Aorta (tissue), 5 donors: ENCODE results near the gene POP4. TPM values are rescaled to one million over a fixed set of nuclear protein-coding genes. Genes with fewer than 3 reads are reported as not detected.

Experiments used
- ATAC-seq: fragments of 200-7000 bp; cut with Tn5 transposase; one replicate; pipeline ENCODE4 v1.9.1; 2022; ENCODE audit warnings: moderate library complexity; ENCODE audit not compliant: low FRiP score
- DNase-seq, 2 donors: peaks; one replicate each; pipeline ENCODE4 v3.0.0-alpha.2; 2020
- H3K27ac ChIP-seq, 2 donors: one replicate each; pipeline ENCODE4 v1.5.1; 2013; ENCODE audit warnings: low read length in 2 of 2, mild to moderate bottlenecking in 2 of 2, moderate library complexity in 2 of 2, control low read depth in 1 of 2, inconsistent platforms in 1 of 2, low read depth in 1 of 2
- H3K27me3 ChIP-seq, 2 donors: one replicate each; pipeline ENCODE4 v1.6.1; 2013; ENCODE audit warnings: control low read depth in 1 of 2, low read length in 1 of 2, mild to moderate bottlenecking in 1 of 2, moderate library complexity in 1 of 2; ENCODE audit not compliant: insufficient read depth in 2 of 2, control insufficient read depth in 1 of 2
- H3K36me3 ChIP-seq, 2 donors: one replicate each; pipeline ENCODE4 v1.6.1; 2013; ENCODE audit warnings: control low read depth in 1 of 2, low read length in 1 of 2, mild to moderate bottlenecking in 1 of 2; ENCODE audit not compliant: insufficient read depth in 2 of 2, control insufficient read depth in 1 of 2
- H3K4me1 ChIP-seq, 2 donors: one replicate each; pipeline ENCODE4 v1.6.1; 2013; ENCODE audit warnings: low read length in 2 of 2, control low read depth in 1 of 2, mild to moderate bottlenecking in 1 of 2, moderate library complexity in 1 of 2; ENCODE audit not compliant: insufficient read depth in 2 of 2, control insufficient read depth in 1 of 2
- H3K4me3 ChIP-seq, 2 donors: one replicate each; pipeline ENCODE4 v1.5.1; 2013; ENCODE audit warnings: low read length in 2 of 2, control low read depth in 1 of 2, mild to moderate bottlenecking in 1 of 2
- H3K9me3 ChIP-seq: one replicate; pipeline ENCODE4 v1.6.1; 2013; ENCODE audit warnings: mild to moderate bottlenecking, low read length; ENCODE audit not compliant: control insufficient read depth
- WGBS, 2 donors: extraction: QIAGEN DNeasy Blood & Tissue Kit; methylation state at CpG; one replicate each; pipeline ENCODE4 v1.1.7; 2013; 5-methylcytosine and 5-hydroxymethylcytosine counted together
- intact Hi-C, 2 donors: fragments of 100-400 bp; cut with DNase I; formaldehyde crosslinking; loops; one replicate each; pipeline versions ENCODE4 v1.14.2 to v1.15.0; 2022
- polyA plus RNA-seq, 2 donors: library from polyadenylated mRNA; stranded (reverse); fragments of 200-250 nt; gene quantifications; one replicate each; pipeline ENCODE4 v1.2.3, GENCODE V29; 2013
- total RNA-seq, 2 donors: library from RNA; stranded (reverse); fragmentation: NEBNext Ultra II Directional; extraction: Animal tissue kit (Norgen Biotek cat#: 25700); gene quantifications; one replicate each; pipeline ENCODE4 v1.2.1, GENCODE V29; 2021
- donor health status: healthy with polysubstance abuse.
- donor health status: Bipolar disorder and iron deficiency.
- donor health status: DM: no; HTN: no; CAD: no.
- donor health status: DM: no; HTN: no; CAD: no.
- donor health status: DM: yes; HTN: yes; CAD: no.

The POP4 gene
- total and polyA plus RNA-seq, 4 donors, result 34.2 to 72.5 (median 52.7) TPM

DNA sequence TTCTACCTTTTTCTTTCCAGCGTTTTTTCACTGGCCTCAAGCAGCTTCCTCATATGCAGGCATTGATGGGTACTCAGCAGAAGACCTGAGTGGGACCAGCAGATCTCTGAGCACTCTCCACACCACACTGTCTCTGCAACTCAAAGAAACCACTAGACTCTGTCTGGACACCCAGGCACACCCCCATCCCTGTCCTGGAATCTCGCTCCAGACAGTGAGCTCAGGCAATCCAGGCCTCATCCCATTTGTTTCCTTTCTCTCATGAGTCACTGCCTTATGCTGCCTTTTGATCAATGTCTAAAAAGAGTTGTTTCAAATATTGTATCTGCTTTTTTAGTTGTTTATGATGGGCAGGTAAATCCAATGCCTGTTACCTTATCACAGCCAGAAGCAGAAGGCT lies 19.7 kb upstream of the POP4 start:
- H3K4me3 ChIP-seq, result no peak overlapping the region
- WGBS, 2 donors, result 41 to 60% methylated on average over 2 of the region's 2 CpGs
- intact Hi-C loops, result no loop called here
- H3K4me1 ChIP-seq, result no peaks in the 10 kb centered on the region
- peaks cover 7% of the 10 kb centered on the region for H3K9me3 ChIP-seq
- DNase-seq (no peak), ATAC-seq (no peak)
- no peaks in the 10 kb centered on the region for H3K27me3 ChIP-seq
- no peak overlapping the region for H3K27ac ChIP-seq
- no peaks in the 10 kb centered on the region for H3K36me3 ChIP-seq

GRCh38 chr19:29587059-29587458 lies 19.0 kb upstream of the POP4 start:
- Histone ChIP-seq H3K36me3 (no peaks in the 10 kb centered on the region), H3K4me3 (no peak overlapping the region), H3K9me3 (peaks cover 5% of the 10 kb centered on the region), H3K4me1 (no peaks in the 10 kb centered on the region), H3K27ac (no peak overlapping the region), H3K27me3 (no peaks in the 10 kb centered on the region)
- no peak for ATAC-seq
- 50 to 57% methylated on average over 3 of the region's 3 CpGs for WGBS, 2 donors
- intact Hi-C loops, result no loop called here
- DNase-seq, result no peak

DNA sequence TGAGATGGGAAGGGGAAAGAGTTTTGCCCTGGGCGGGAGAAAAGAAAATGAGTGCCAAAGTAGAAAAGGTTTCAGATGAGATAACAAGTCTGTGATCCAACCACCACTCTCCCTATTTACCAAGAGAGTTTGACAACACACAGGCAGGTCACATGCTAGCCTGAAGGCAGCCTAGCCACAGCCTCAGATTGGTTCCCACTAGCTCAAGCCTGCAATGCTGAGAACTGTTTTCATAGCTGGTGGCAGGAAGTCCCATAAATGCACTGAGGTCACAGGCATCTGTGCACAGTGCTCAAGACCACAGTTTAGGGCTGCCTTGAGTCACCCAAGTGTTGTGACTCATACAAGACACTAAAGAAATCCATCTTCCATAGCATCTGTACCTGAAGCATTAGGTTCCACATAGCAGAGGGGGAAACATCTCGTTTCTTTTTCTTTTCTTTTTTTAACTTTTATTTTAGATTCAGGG lies 18.5 kb upstream of the POP4 start:
- Histone ChIP-seq H3K4me1 (no peaks in the 10 kb centered on the region), H3K27ac (no peak overlapping the region), H3K9me3 (peaks cover 5% of the 10 kb centered on the region), H3K36me3 (no peaks in the 10 kb centered on the region), H3K4me3 (no peak overlapping the region), H3K27me3 (no peaks in the 10 kb centered on the region)
- intact Hi-C loops, result no loop called here
- WGBS, 2 donors, result 55 to 69% methylated on average over 2 of the region's 2 CpGs
- ATAC-seq (no peak), DNase-seq (no peak)

DNA sequence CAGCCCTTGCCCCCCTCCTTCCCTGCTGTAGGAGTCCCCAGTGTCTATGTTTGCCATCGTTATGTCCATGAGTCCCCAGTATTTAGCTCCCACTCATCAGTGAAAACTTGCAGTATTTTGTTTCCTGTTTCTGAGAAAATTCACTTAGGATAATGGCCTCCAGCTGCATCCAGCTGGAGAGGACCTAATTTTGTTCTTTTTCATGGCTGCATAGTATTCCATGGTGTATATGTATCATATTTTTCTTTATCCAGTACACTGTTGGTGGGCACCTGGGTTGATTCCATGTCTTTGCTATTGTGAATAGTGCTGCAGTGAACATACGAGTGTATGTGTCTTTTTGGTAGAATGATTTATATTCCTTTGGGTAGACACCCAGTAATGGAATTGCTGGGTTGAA lies 18.0 kb upstream of the POP4 start:
- H3K4me1 ChIP-seq, result no peaks in the 10 kb centered on the region
- WGBS, 2 donors, result 88 to 89% methylated on average over 2 of the region's 2 CpGs
- H3K4me3 ChIP-seq, result no peak overlapping the region
- H3K27me3 ChIP-seq, result no peaks in the 10 kb centered on the region
- H3K9me3 ChIP-seq, result peaks cover 5% of the 10 kb centered on the region
- no peak for ATAC-seq
- intact Hi-C loops, result no loop called here
- no peak overlapping the region for H3K27ac ChIP-seq
- H3K36me3 ChIP-seq, result no peaks in the 10 kb centered on the region
- DNase-seq, result no peak

DNA sequence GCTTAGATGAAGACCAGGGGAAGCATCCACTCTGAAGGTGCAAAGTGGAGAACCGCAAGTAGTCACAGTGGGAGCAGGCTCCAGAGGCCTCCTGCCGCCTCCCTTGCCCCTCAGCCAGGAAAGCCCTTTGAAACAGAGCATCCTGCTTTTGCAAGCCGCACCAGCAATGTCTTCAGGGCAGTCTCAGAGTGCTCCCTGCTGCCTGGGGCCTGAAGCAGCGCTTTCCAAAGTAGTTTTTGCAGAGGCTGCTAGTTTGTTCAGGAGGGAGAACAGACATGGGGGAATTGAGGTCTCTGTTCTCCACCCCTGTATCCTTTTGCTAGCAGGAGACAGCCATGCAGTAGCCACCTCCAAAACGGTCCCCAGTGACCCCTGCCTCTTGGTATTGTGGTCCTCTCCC lies 15.8 kb upstream of the POP4 start:
- DNase-seq (no peak), ATAC-seq (no peak)
- WGBS, 2 donors, result 32 to 35% methylated on average over 5 of the region's 5 CpGs
- Histone ChIP-seq H3K9me3 (no peaks in the 10 kb centered on the region), H3K4me1 (no peaks in the 10 kb centered on the region), H3K27me3 (no peaks in the 10 kb centered on the region), H3K4me3 (no peak overlapping the region), H3K27ac (no peak overlapping the region), H3K36me3 (no peaks in the 10 kb centered on the region)
- intact Hi-C loops, result no loop called here

DNA sequence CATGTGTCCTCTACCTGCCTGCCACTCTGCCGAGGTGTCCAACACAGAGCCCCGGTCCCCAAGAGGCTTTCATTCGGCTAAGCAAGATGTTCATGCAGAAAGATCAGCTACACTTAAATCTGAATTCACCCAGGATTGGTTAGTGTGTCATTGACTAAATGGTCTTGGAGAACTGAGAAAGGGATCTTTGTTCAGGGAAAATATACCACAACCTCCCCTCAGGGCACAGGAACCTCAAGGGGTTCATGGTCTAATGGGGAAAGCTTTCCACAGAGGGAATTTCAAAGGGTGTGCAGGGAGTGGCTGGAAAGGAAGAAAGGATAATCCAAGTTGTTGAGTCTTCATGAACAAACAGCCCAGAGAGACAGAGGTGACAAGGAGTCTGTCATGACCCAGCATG lies 14.4 kb upstream of the POP4 start:
- intact Hi-C loops, result no loop called here
- Histone ChIP-seq H3K4me1 (no peaks in the 10 kb centered on the region), H3K27me3 (no peaks in the 10 kb centered on the region), H3K27ac (no peak overlapping the region), H3K9me3 (no peaks in the 10 kb centered on the region), H3K36me3 (no peaks in the 10 kb centered on the region), H3K4me3 (no peak overlapping the region)
- DNase-seq (no peak), ATAC-seq (no peak)
- WGBS, 2 donors, result 82 to 89% methylated on average over 3 of the region's 3 CpGs

GRCh38 chr19:29593869-29594268 lies 12.2 kb upstream of the POP4 start:
- H3K36me3 ChIP-seq, result no peaks in the 10 kb centered on the region
- no peaks in the 10 kb centered on the region for H3K4me1 ChIP-seq
- H3K27me3 ChIP-seq, result no peaks in the 10 kb centered on the region
- no peak overlapping the region for H3K4me3 ChIP-seq
- H3K9me3 ChIP-seq, result no peaks in the 10 kb centered on the region
- no peak overlapping the region for H3K27ac ChIP-seq
- WGBS, 2 donors, result 67 to 74% methylated on average over 6 of the region's 6 CpGs
- ATAC-seq (no peak), DNase-seq (no peak)
- intact Hi-C loops, result no loop called here

GRCh38 chr19:29596080-29596727 lies 9.9 kb upstream of the POP4 start:
- intact Hi-C loops, result no loop called here
- ATAC-seq (no peak), DNase-seq (no peak)
- WGBS, 2 donors, result 20 to 25% methylated on average over 10 of the region's 10 CpGs
- no peaks in the 10 kb centered on the region for H3K36me3 ChIP-seq
- no peak overlapping the region for H3K4me3 ChIP-seq
- no peaks in the 10 kb centered on the region for H3K4me1 ChIP-seq
- no peaks in the 10 kb centered on the region for H3K9me3 ChIP-seq
- H3K27ac ChIP-seq, result no peak overlapping the region
- no peaks in the 10 kb centered on the region for H3K27me3 ChIP-seq

DNA sequence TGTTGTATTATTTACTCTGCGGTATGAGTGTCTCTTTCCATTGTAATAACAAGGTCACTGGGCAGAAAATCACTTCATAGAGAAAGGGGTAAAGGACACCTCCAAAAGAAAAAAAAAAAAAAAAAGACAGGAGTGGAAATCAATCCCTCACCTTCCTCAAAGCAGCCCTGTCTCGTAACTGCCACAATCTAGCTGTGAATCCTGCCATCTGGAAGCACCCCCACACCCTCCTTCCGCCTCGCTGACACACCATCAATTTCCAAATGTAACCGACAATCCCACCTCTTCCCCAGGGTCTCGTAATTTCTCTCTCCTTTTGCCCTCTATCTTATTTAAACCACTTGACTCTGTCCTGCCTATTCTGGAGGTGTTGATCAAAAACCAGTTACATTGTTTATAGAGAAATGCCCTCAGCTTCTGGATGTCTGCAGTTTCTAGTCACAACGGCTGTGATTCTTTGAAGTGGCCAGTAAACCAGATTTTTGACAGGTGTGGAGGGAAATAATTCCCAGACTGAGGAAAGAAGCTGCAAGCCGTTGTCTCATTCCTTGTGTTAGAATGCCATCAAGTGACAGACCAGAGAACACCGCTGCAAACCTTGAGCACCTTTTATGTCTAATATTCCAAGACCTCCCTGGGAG lies 9.1 kb upstream of the POP4 start:
- no peak overlapping the region for H3K4me3 ChIP-seq
- no peak for DNase-seq
- H3K4me1 ChIP-seq, result no peaks in the 10 kb centered on the region
- no peak for ATAC-seq
- intact Hi-C loops, result no loop called here
- H3K36me3 ChIP-seq, result no peaks in the 10 kb centered on the region
- 12 to 19% methylated on average over 9 of the region's 9 CpGs for WGBS, 2 donors
- H3K27me3 ChIP-seq, result no peaks in the 10 kb centered on the region
- H3K27ac ChIP-seq, result no peak overlapping the region
- no peaks in the 10 kb centered on the region for H3K9me3 ChIP-seq
